WI38 (cell line): ENCODE results near the gene NT5E.

Experiments used
- H3K4me3 ChIP-seq: 2 replicates; pipeline ENCODE4 v1.5.1; 2011; ENCODE audit warnings: low read depth, mild to moderate bottlenecking, control low read depth, low read length
- CTCF ChIP-seq: IDR thresholded peaks from 2 replicates; pipeline ENCODE4 v1.5.1; 2012; ENCODE audit warnings: low read depth, mild to moderate bottlenecking, control low read depth, low read length

NT5E gene

DNA sequence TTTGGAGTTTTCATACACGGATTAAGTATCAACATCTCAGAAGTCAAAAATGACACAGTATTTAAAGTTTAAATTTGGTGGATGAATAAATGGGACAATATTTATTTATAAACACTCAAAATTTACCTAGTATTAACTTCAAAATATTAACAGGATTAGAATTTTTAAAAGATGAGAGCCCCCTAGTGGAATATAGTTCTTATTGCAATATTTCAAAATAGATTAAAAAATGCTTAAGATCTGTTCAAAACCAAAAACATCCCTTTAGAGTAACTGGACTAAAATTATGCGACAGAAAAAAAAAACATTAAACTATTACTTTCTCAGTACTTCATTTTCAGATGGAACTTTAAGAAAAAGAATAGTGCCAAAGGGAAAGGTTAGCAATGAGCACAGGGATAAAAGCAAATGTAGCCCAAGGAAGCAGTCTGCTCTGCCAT, 87.2 kb downstream of the NT5E start:
- H3K4me3 ChIP-seq: no peak overlapping the region
- TF ChIP-seq CTCF: no peak; the same call in 1 of the 2 replicates

DNA sequence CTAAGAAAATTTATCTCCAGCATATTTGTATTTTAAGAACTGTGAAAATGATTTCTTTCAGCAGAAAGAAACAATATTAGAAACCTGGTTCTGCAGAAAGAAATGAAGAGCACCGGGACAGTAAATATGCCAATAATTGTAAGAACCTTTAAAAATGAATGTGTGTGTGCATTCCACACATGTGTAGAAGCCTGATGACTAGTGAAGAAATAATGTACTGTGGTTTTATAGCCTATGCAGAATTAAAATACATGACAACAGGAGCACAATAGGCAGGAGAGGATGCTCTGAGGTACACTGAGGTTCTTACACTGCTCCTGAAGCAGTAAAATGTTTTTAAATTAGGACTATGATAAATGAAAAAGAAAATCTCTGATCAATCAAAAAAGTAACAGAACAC, 94.9 kb downstream of the NT5E start:
- no peak overlapping the region for H3K4me3 ChIP-seq
- no peak for TF ChIP-seq CTCF
